Skeletal muscle tissue (tissue), 4 donors: Measurements from ENCODE around the gene STX8. TPM values are rescaled to one million over a fixed set of nuclear protein-coding genes. Genes with fewer than 3 reads are reported as not detected.

Source experiments
- H3K27ac ChIP-seq: one replicate; pipeline ENCODE4 v1.7.0; 2013; ENCODE audit warnings: mild to moderate bottlenecking, low read depth, low read length, inconsistent platforms
- H3K27me3 ChIP-seq, 3 donors: one replicate each; pipeline ENCODE4 v1.7.0; 2013; ENCODE audit warnings: low read length in 3 of 3; ENCODE audit not compliant: control insufficient read depth in 3 of 3, insufficient read depth in 3 of 3
- H3K36me3 ChIP-seq, 3 donors: one replicate each; pipeline ENCODE4 v1.7.0; 2013; ENCODE audit warnings: low read length in 3 of 3; ENCODE audit not compliant: control insufficient read depth in 3 of 3, insufficient read depth in 3 of 3
- H3K4me1 ChIP-seq, 3 donors: one replicate each; pipeline ENCODE4 v1.7.0; 2013; ENCODE audit warnings: low read length in 3 of 3, mild to moderate bottlenecking in 3 of 3; ENCODE audit not compliant: control insufficient read depth in 3 of 3, insufficient read depth in 3 of 3
- H3K4me3 ChIP-seq, 3 donors: one replicate each; pipeline ENCODE4 v1.7.0; 2013; ENCODE audit warnings: low read length in 3 of 3
- H3K9ac ChIP-seq, 3 donors: one replicate each; pipeline ENCODE4 v1.7.0; 2013; ENCODE audit warnings: low read length in 3 of 3, mild to moderate bottlenecking in 3 of 3, moderate library complexity in 2 of 3, low read depth in 1 of 3
- H3K9me3 ChIP-seq, 3 donors: one replicate each; pipeline ENCODE4 v1.7.0; 2013; ENCODE audit warnings: low read length in 3 of 3; ENCODE audit not compliant: control insufficient read depth in 3 of 3
- total RNA-seq: library from RNA; depleted of rRNA; stranded (reverse); fragments of >200 nt; gene quantifications from one replicate; pipeline ENCODE4 v1.2.3, GENCODE V29; 2014
- donor health status: Osteomylitis.

The STX8 gene
- total RNA-seq, 1 donor from 2014 or later, result 68.4 TPM

DNA sequence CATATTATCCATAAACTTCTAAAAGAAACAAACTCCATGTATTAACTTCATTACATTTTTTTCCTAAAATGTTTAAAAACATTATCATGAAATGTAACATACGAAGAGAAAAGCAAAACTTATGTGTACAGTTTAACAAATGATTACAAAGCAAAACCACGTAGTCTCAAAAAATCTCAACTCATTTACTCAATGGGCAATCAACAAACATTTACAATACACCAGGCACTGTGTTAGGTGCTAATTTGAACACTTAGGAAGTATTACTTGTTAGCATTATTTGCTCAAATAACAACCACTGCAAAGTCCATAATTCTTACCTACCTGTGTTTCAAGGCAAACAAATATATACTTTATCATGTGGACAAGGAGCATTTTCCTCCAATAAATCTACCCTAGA lies 164.9 kb downstream of the STX8 start:
- H3K9ac ChIP-seq, result no peak overlapping the region
- H3K27ac ChIP-seq, result no peak overlapping the region
- H3K4me1 ChIP-seq, result peaks cover 0 to 10% (median 3%) of the 10 kb centered on the region in 3 donors
- no peaks in the 10 kb centered on the region for H3K27me3 ChIP-seq
- H3K36me3 ChIP-seq, result no peaks in the 10 kb centered on the region
- no peaks in the 10 kb centered on the region for H3K9me3 ChIP-seq
- H3K4me3 ChIP-seq, result no peak overlapping the region

- H3K4me1 ChIP-seq, result peaks cover 0 to 10% (median 3%) of the 10 kb centered on the region in 3 donors
- no peaks in the 10 kb centered on the region for H3K27me3 ChIP-seq
- no peaks in the 10 kb centered on the region for H3K9me3 ChIP-seq
- no peak overlapping the region for H3K9ac ChIP-seq
- H3K4me3 ChIP-seq, result no peak overlapping the region
- no peaks in the 10 kb centered on the region for H3K36me3 ChIP-seq
- no peak overlapping the region for H3K27ac ChIP-seq
Measured at GRCh38 chr17:9410301-9410700, 165.3 kb downstream of the STX8 start.

- Histone ChIP-seq H3K27me3 (no peaks in the 10 kb centered on the region), H3K9me3 (no peaks in the 10 kb centered on the region), H3K9ac (no peak overlapping the region), H3K4me1 (peaks cover 0 to 10% (median 3%) of the 10 kb centered on the region in 3 donors), H3K4me3 (no peak overlapping the region), H3K27ac (no peak overlapping the region), H3K36me3 (no peaks in the 10 kb centered on the region)
Measured at GRCh38 chr17:9409878-9410277, 165.7 kb downstream of the STX8 start.

- no peak overlapping the region for H3K27ac ChIP-seq
- no peak overlapping the region for H3K9ac ChIP-seq
Measured at GRCh38 chr17:9408868-9409829, 166.5 kb downstream of the STX8 start.

DNA sequence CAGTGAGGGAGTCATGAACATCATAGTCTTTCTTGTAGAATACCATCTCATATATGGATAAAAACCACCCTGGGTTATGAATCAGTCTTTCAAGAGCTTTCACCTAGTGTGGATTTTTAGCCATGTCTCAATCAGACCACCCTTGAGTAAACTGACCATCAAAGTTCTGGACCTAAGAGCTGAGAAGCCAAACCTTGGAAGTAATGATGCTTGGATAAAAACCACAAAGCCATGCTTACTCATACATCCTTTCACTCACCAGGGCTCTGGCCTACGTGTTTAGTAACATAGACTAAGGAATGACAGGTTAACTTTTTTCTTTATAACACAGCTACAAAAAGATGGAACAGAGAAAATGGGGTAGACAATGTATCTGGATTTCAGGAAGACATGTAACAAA lies 167.2 kb downstream of the STX8 start:
- Histone ChIP-seq H3K27me3 (no peaks in the 10 kb centered on the region), H3K4me1 (peaks cover 0 to 10% (median 3%) of the 10 kb centered on the region in 3 donors), H3K27ac (no peak overlapping the region), H3K9me3 (no peaks in the 10 kb centered on the region), H3K4me3 (no peak overlapping the region), H3K9ac (no peak overlapping the region), H3K36me3 (no peaks in the 10 kb centered on the region)

More at GRCh38 chr17:9408868-9409829, 166.5 kb downstream of the STX8 start:
- Histone ChIP-seq H3K4me1 (peaks cover 0 to 10% (median 3%) of the 10 kb centered on the region in 3 donors), H3K9me3 (no peaks in the 10 kb centered on the region), H3K27me3 (no peaks in the 10 kb centered on the region), H3K4me3 (no peak overlapping the region), H3K36me3 (no peaks in the 10 kb centered on the region)

DNA sequence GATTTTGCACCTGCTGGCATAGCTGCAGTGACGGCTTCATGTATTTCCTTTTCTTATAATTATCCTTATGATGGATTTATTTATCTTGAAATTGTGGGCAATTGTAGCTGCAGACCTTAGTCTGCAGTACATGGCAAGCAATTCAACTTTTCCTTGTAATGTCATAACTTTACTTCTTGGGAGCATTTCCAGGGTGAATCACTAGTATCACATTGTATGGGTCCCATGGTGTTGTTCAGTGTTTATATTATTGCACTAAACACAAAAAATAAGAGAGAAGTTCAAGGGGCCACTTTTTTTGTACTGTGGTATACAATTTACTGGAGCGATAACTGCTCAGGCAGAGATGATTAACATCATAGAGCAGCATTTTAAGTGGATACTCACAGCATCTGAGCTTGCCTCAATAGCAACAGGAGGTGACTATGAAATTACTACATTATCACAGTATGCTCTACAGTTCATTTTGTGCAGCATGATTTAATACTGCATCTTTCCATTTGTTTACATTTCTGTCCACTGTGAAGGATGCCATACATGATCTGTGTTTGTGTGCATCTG lies 169.5 kb downstream of the STX8 start:
- Histone ChIP-seq H3K27me3 (no peaks in the 10 kb centered on the region), H3K4me3 (no peak overlapping the region), H3K9ac (no peak overlapping the region), H3K27ac (no peak overlapping the region), H3K4me1 (peaks cover 3 to 10% (median 5%) of the 10 kb centered on the region in 3 donors), H3K36me3 (no peaks in the 10 kb centered on the region), H3K9me3 (no peaks in the 10 kb centered on the region)

GRCh38 chr17:9403257-9403656 lies 172.4 kb downstream of the STX8 start:
- no peak overlapping the region for H3K4me3 ChIP-seq
- no peaks in the 10 kb centered on the region for H3K27me3 ChIP-seq
- H3K36me3 ChIP-seq, result peaks cover 0 to 2% (median 0%) of the 10 kb centered on the region in 3 donors
- no peaks in the 10 kb centered on the region for H3K9me3 ChIP-seq
- H3K4me1 ChIP-seq, result peaks cover 0 to 5% (median 2%) of the 10 kb centered on the region in 3 donors
- no peak overlapping the region for H3K27ac ChIP-seq
- H3K9ac ChIP-seq, result no peak overlapping the region

- Histone ChIP-seq H3K9ac (no peak overlapping the region), H3K36me3 (peaks cover 0 to 2% (median 0%) of the 10 kb centered on the region in 3 donors), H3K9me3 (no peaks in the 10 kb centered on the region), H3K27ac (no peak overlapping the region), H3K27me3 (no peaks in the 10 kb centered on the region), H3K4me1 (peaks cover 0 to 5% (median 2%) of the 10 kb centered on the region in 3 donors), H3K4me3 (no peak overlapping the region)
Measured at GRCh38 chr17:9402590-9403199, 172.9 kb downstream of the STX8 start.

DNA sequence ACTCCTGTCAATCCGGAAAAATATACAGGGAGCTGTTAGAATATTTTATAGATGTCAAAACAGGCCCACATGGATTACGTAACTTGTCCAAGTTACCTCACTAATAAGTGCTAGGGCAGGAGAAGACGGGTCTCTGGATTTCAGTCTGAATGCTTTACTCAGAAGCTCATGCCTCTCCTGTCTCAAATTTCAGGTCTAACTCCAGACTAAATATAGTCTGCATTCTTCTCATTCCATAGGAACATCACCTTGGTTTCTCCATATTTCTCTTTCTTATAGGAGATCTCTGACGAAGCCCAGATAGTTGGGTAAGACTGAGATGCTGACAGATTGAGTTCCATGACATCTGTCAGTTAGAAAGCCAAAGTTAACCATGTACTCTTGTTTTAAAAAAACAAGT lies 174.2 kb downstream of the STX8 start:
- Histone ChIP-seq H3K4me1 (peaks cover 0 to 5% (median 2%) of the 10 kb centered on the region in 3 donors), H3K27ac (peak overlapping the region; percentile 25), H3K27me3 (no peaks in the 10 kb centered on the region), H3K9me3 (no peaks in the 10 kb centered on the region), H3K4me3 (no peak overlapping the region), H3K36me3 (peaks cover 0 to 2% (median 0%) of the 10 kb centered on the region in 3 donors), H3K9ac (no peak overlapping the region)
